Right lobe of liver (tissue), 4 donors: ENCODE results near the gene TMEM37.

Experiments
- POLR2A ChIP-seq: fragments of 450-650 bp; IDR thresholded peaks from one replicate; pipeline ENCODE4 v1.6.1; 2017; ENCODE audit warnings: antibody characterized with exemption, mild to moderate bottlenecking
- TF ChIP-seq, protein P1 (sequence below), 4 donors: fragments of 200-600 bp in 3 of 4; fragments of 450-650 bp in 1 of 4; IDR thresholded peaks; one replicate each; pipeline versions ENCODE4 v1.5.1 to v1.8.0; 2016 to 2022; ENCODE audit warnings: antibody characterized with exemption in 4 of 4, mild to moderate bottlenecking in 2 of 4
- donor health status: DM: no; HTN: no; CAD: no.
- donor health status: DM: no; HTN: no; CAD: no.
- donor health status: DM: no; HTN: yes; CAD: no.

DNA sequence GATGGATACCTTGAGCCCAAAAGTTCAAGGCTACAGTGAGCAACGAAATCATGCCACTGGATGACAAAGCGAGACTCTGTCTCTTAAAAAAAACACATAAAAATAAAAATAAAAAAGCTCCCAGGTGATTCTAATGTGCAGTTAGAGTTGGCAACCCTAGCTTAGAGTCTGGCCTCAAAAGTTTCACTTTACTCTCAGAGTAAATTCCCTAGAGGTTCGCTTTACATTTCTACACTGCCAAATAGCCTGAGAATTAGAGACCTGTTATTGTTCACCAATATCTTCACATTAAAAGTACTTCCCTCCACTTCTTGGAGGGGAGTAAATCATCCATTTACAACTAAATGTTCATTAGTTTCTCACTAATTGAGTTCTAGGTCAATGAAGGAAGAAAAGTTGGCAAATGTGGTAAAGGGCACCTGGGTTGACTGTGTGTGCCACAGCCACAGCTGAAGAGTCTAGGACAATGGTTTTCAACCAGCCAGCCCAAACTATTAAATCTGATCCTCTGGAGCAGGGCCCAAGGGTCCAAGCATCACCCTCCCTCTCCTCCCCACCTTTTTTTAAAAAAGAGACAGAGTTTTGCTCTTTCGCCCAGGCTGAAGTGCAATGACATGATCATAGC lies 15.2 kb upstream of the TMEM37 start:
- TF ChIP-seq POLR2A, result no peak
- TF ChIP-seq, protein P1, sequence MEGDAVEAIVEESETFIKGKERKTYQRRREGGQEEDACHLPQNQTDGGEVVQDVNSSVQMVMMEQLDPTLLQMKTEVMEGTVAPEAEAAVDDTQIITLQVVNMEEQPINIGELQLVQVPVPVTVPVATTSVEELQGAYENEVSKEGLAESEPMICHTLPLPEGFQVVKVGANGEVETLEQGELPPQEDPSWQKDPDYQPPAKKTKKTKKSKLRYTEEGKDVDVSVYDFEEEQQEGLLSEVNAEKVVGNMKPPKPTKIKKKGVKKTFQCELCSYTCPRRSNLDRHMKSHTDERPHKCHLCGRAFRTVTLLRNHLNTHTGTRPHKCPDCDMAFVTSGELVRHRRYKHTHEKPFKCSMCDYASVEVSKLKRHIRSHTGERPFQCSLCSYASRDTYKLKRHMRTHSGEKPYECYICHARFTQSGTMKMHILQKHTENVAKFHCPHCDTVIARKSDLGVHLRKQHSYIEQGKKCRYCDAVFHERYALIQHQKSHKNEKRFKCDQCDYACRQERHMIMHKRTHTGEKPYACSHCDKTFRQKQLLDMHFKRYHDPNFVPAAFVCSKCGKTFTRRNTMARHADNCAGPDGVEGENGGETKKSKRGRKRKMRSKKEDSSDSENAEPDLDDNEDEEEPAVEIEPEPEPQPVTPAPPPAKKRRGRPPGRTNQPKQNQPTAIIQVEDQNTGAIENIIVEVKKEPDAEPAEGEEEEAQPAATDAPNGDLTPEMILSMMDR (IDR thresholded peaks at IDR 0.05), result no peak
